ENCODE results near the gene SFPQ.
"Not testable (repeated sequence)": the region's sequence is repeated elsewhere in the genome, so short reads cannot be mapped to it uniquely, and the experiment has no call there.

SFPQ gene

GRCh38 chr1:35171579-35171978 lies 21.4 kb downstream of the SFPQ start:
- Histone ChIP-seq H3K36me3 (ENCODE audit: insufficient read depth, insufficient read length, low read length) (peaks cover 17% of the 10 kb centered on the region), H3K27me3 (ENCODE audit: insufficient read depth, insufficient read length) (no peaks in the 10 kb centered on the region), H3K9me3 (ENCODE audit: insufficient read depth, low read length) (no peaks in the 10 kb centered on the region), H3K4me3 (ENCODE audit: insufficient read length, low read depth) (no peak overlapping the region), H3K4me1 (ENCODE audit: insufficient read depth, insufficient read length) (no peaks in the 10 kb centered on the region), H3K9ac (ENCODE audit: insufficient read length, low read depth) (no peak overlapping the region)
- no peak for DNase-seq (ENCODE audit: low read depth, low spot score)
- no peak for TF ChIP-seq ZNF274 (IDR thresholded peaks at IDR 0.05; ENCODE audit: low read depth, low read length)
- no peak for TF ChIP-seq YY1 (IDR thresholded peaks at IDR 0.05; ENCODE audit: insufficient read depth, insufficient read length)
- TF ChIP-seq SUZ12 (IDR thresholded peaks at IDR 0.05; ENCODE audit: extremely low read depth, insufficient read depth, insufficient read length), result no peak

GRCh38 chr1:35164893-35165292 lies 28.1 kb downstream of the SFPQ start:
- TF ChIP-seq YY1 (IDR thresholded peaks at IDR 0.05; ENCODE audit: insufficient read depth, insufficient read length) (no peak), ZNF274 (IDR thresholded peaks at IDR 0.05; ENCODE audit: low read depth, low read length) (no peak), SUZ12 (IDR thresholded peaks at IDR 0.05; ENCODE audit: extremely low read depth, insufficient read depth, insufficient read length) (no peak)
- DNase-seq (ENCODE audit: low read depth, low spot score), result no peak
- Histone ChIP-seq H3K4me1 (ENCODE audit: insufficient read depth, insufficient read length) (no peaks in the 10 kb centered on the region), H3K36me3 (ENCODE audit: insufficient read depth, insufficient read length, low read length) (no peaks in the 10 kb centered on the region), H3K9ac (ENCODE audit: insufficient read length, low read depth) (no peak overlapping the region), H3K4me3 (ENCODE audit: insufficient read length, low read depth) (no peak overlapping the region), H3K27me3 (ENCODE audit: insufficient read depth, insufficient read length) (no peaks in the 10 kb centered on the region), H3K9me3 (ENCODE audit: insufficient read depth, low read length) (peaks cover 15% of the 10 kb centered on the region)

GRCh38 chr1:35151220-35151619 lies 41.7 kb downstream of the SFPQ start:
- Histone ChIP-seq H3K4me3 (ENCODE audit: insufficient read length, low read depth) (no peak overlapping the region), H3K9me3 (ENCODE audit: insufficient read depth, low read length) (no peaks in the 10 kb centered on the region), H3K36me3 (ENCODE audit: insufficient read depth, insufficient read length, low read length) (no peaks in the 10 kb centered on the region), H3K27me3 (ENCODE audit: insufficient read depth, insufficient read length) (no peaks in the 10 kb centered on the region), H3K4me1 (ENCODE audit: insufficient read depth, insufficient read length) (peaks cover 1% of the 10 kb centered on the region), H3K9ac (ENCODE audit: insufficient read length, low read depth) (no peak overlapping the region)
- TF ChIP-seq SUZ12 (IDR thresholded peaks at IDR 0.05; ENCODE audit: extremely low read depth, insufficient read depth, insufficient read length) (no peak), ZNF274 (IDR thresholded peaks at IDR 0.05; ENCODE audit: low read depth, low read length) (no peak), YY1 (IDR thresholded peaks at IDR 0.05; ENCODE audit: insufficient read depth, insufficient read length) (no peak)
- DNase-seq (ENCODE audit: low read depth, low spot score), result no peak

- H3K9me3 ChIP-seq (ENCODE audit: insufficient read depth, low read length); H3K9ac ChIP-seq (ENCODE audit: insufficient read length, low read depth); H3K36me3 ChIP-seq (ENCODE audit: insufficient read depth, insufficient read length, low read length); H3K4me1 ChIP-seq (ENCODE audit: insufficient read depth, insufficient read length); H3K27me3 ChIP-seq (ENCODE audit: insufficient read depth, insufficient read length); DNase-seq (ENCODE audit: low read depth, low spot score); H3K4me3 ChIP-seq (ENCODE audit: insufficient read length, low read depth): not testable (repeated sequence)
These were observed 46.9 kb downstream of the SFPQ start for GRCh38 chr1:35145892-35146549.

GRCh38 chr1:35143737-35144508 lies 49.0 kb downstream of the SFPQ start:
- H3K27me3 ChIP-seq (ENCODE audit: insufficient read depth, insufficient read length), result no peaks in the 10 kb centered on the region
- no peak for TF ChIP-seq SUZ12 (IDR thresholded peaks at IDR 0.05; ENCODE audit: extremely low read depth, insufficient read depth, insufficient read length)
- no peak for TF ChIP-seq ZNF274 (IDR thresholded peaks at IDR 0.05; ENCODE audit: low read depth, low read length)
- no peak for TF ChIP-seq YY1 (IDR thresholded peaks at IDR 0.05; ENCODE audit: insufficient read depth, insufficient read length)
- H3K4me3 ChIP-seq (ENCODE audit: insufficient read length, low read depth), result no peak overlapping the region
- H3K9me3 ChIP-seq (ENCODE audit: insufficient read depth, low read length), result no peaks in the 10 kb centered on the region
- H3K9ac ChIP-seq (ENCODE audit: insufficient read length, low read depth), result no peak overlapping the region
- no peak for DNase-seq (ENCODE audit: low read depth, low spot score)
- peaks cover 7% of the 10 kb centered on the region for H3K4me1 ChIP-seq (ENCODE audit: insufficient read depth, insufficient read length)
- H3K36me3 ChIP-seq (ENCODE audit: insufficient read depth, insufficient read length, low read length), result no peaks in the 10 kb centered on the region

- not testable (repeated sequence) for DNase-seq (ENCODE audit: low read depth, low spot score); H3K36me3 ChIP-seq (ENCODE audit: insufficient read depth, insufficient read length, low read length); H3K9me3 ChIP-seq (ENCODE audit: insufficient read depth, low read length); H3K4me3 ChIP-seq (ENCODE audit: insufficient read length, low read depth); H3K9ac ChIP-seq (ENCODE audit: insufficient read length, low read depth); H3K27me3 ChIP-seq (ENCODE audit: insufficient read depth, insufficient read length); H3K4me1 ChIP-seq (ENCODE audit: insufficient read depth, insufficient read length)
These were observed 50.2 kb downstream of the SFPQ start for GRCh38 chr1:35142728-35143127.

GRCh38 chr1:35142294-35142693 lies 50.7 kb downstream of the SFPQ start:
- H3K4me1 ChIP-seq (ENCODE audit: insufficient read depth, insufficient read length); H3K36me3 ChIP-seq (ENCODE audit: insufficient read depth, insufficient read length, low read length); H3K9me3 ChIP-seq (ENCODE audit: insufficient read depth, low read length); H3K27me3 ChIP-seq (ENCODE audit: insufficient read depth, insufficient read length); DNase-seq (ENCODE audit: low read depth, low spot score); H3K9ac ChIP-seq (ENCODE audit: insufficient read length, low read depth); H3K4me3 ChIP-seq (ENCODE audit: insufficient read length, low read depth): not testable (repeated sequence)

- H3K9ac ChIP-seq (ENCODE audit: insufficient read length, low read depth); H3K4me1 ChIP-seq (ENCODE audit: insufficient read depth, insufficient read length); H3K4me3 ChIP-seq (ENCODE audit: insufficient read length, low read depth); H3K27me3 ChIP-seq (ENCODE audit: insufficient read depth, insufficient read length); H3K9me3 ChIP-seq (ENCODE audit: insufficient read depth, low read length); H3K36me3 ChIP-seq (ENCODE audit: insufficient read depth, insufficient read length, low read length); DNase-seq (ENCODE audit: low read depth, low spot score): not testable (repeated sequence)
These were observed 55.4 kb downstream of the SFPQ start for GRCh38 chr1:35137590-35137989.

Measured in NT2/D1 (cell line).